NCI-H1092 (cell line): Measurements from ENCODE around the gene DNAJC21.
"Not testable (repeated sequence)": the region's sequence is repeated elsewhere in the genome, so short reads cannot be mapped to it uniquely, and the experiment has no call there.

ENCODE experiments used
- DNase-seq: peaks from one replicate; lab custom pipeline; 2025; lab: John Stamatoyannopoulos, UW

The DNAJC21 gene

DNA sequence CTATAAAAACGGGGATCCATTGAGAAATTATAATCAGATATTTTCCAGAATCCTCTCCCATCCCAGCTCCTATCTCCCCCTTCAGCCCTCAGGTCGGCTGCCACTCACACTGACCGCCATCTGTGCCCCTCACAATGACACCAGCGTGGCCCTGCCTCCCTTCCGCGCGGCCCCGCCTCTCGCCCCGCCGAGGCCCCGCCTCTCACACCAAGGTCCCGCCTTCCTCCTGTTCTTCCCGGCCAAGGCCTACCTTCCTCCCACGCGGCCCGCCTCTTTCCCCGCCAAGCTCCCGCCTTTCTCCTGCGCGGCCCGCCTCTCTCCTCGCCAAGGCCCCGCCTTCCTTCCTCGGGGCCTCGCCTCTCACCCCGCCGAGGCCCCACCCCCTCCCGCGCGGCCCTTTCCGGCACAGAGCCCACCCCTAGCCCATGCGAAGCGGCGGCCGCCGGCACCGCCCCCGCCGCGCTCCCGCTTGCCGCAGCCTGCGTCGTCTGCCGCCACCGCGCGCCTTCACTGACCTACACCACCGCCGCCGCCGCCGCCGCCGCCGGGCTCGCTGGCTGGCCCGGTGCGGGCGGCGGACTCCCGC, at the start of gene DNAJC21:
Gene DNAJC21 (plus strand): TSS at position 426 of the 586 bp plus-strand sequence. CDS start 261 bp downstream, outside the sequence.
- DNase-seq = peak; percentile 96

GRCh38 chr5:34881246-34881645, 48.1 kb upstream of the DNAJC21 start:
- DNase-seq = no peak

- DNase-seq = no peak
Observed at GRCh38 chr5:34886392-34887119, 42.8 kb upstream of the DNAJC21 start.

DNA sequence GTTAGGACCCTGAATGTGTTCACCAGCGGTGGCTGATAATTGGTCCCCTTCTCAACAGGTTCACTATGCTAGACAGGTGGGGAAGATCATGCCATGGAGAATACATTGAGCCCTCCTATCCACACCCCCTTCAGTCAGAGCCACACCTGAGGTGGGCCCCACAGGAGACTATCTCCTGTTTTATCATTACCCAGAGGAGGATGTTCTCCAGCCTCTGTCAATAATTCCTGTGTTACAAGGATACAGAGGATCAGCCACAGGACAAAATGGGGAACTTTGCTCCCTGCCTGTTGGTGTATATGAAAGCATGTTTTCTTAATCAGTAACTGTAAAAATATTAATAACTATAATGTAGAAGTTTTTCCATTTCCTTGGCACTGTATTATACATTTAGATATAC, 40.0 kb upstream of the DNAJC21 start:
- DNase-seq = no peak

DNA sequence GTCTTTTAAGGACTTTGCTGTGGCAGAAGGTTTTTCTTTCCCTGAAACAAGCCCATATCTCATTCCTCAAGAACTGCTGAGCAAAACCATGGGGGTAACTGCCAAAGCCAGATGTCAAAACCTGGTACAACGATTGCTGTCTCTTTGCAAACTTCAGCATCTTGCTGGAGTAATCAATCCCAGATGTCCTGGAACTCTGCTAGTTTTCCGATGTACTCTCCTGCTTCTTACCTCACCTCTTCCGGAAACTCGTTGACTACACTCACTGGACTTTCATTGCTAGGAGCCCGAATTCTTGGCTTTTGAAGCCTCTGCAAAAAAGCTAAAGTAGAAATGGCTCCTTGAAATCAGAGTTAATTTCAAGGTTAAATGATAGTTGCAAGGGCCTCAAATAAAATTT, 37.4 kb upstream of the DNAJC21 start:
- DNase-seq = no peak

DNA sequence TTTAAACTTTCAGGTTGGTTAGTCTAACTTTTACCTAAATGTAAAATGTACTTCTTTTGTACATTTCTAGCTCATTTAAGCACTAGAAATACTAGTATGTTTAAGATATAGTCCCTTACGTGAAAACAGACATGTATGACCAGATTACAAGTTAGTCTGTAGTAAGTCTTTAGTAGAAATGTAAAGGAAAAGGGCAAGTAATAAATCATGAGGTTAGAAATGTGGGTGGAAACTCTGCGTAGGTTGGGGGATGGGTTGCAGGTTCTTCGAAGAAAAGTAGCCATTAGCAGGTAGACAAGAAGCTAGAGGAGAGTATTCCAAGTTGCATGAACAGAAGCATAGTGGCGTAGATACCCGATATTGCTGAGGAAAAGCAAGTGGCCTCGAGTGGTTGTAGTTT, 36.9 kb upstream of the DNAJC21 start:
- no peak for DNase-seq

GRCh38 chr5:34894716-34895115, 34.6 kb upstream of the DNAJC21 start:
- DNase-seq = no peak

DNA sequence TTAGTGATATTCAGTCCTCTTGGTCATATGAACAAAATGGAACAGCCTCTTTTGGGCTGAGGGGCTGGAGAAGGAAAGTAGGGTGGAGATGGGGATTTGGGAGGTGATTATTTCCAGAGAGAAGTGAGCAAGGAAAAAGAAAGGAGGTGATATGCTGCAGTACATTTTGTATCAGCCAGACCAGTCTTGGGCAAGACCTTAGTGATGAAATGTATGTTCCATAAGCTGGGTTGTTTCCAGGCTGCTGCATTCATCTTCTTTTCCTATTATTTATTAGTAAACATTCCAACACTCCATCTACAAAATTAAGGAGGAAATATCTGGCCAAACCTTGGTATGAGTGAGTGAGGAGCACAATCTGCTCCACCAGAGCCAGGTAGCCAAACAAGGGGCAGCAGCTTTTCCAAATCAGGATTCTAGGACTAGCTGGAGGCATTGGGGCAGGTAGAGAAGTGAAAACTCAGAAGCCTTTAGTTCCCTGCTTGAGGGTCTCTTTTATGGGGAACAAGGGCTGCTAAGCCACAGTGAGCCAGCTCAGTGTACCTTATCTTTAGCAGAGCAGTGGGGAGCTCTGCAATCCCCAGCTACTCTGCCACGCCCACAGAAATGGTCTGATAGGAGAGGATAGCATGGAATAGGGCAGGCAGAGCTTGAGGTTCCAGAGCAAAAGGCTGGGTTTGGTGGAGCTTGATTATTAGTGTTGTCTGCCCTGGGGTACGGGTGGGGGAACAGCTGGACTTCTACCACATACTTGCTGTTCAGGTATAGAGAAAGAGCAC, 33.5 kb upstream of the DNAJC21 start:
- DNase-seq = no peak

DNA sequence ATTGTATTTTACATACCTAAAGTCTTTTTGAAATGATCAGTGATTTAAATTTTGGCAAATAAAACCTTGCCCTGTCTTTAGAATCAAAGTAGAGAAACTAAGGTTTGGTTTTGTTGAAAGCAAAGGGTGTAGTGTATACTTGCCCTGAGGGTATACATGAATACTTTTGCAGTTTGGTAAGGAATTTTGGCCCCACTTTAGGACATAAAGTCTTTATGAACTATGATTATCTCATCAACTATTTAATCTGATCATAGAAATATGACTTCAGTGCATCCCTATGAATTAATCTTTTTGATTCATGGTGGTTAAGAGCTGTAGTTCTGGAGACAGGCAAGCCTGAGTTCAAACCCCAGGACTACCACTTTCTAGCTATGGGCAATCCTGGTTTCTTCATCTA, 31.7 kb upstream of the DNAJC21 start:
- no peak for DNase-seq

- peak; percentile 27 for DNase-seq
Observed at GRCh38 chr5:34898258-34898895, 31.0 kb upstream of the DNAJC21 start.

- no peak for DNase-seq
Observed at GRCh38 chr5:34899066-34899465, 30.3 kb upstream of the DNAJC21 start.

DNA sequence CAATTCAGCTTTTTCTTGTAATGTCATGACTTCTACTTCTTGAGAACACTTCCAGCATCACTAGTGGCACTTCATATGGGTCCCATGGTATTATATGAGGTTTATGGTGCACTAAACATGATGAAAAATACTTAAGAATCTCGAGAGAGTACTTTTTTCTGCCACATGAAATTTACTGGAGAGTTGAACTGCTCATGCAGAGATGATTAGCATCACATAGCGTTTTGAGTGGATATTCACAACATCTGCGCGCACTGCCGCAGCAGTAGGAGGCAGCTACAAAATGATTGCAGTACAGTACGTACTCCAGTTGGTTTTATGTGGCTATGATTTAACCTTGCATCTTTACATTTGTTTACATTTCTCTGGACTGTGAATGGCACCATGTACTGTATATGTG, 28.7 kb upstream of the DNAJC21 start:
- DNase-seq = no peak

DNA sequence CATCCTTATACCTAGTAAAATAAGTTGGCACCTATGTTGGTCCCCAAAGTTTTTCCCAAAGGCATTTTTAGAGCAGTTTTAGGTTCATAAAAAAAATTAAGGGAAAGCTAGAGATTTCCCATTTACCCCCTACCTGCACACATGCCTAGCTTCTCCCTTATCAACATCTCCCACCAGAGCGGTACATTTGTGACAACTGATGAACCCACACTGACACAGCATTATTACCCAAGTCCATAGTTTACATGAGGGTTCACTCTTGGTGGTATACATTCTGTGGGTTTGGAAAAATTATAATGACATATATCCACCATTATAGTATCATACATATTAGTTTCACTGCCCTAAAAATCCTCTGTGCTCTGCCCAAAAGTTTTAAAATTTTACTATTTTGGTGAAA, 26.1 kb upstream of the DNAJC21 start:
- no peak for DNase-seq

DNA sequence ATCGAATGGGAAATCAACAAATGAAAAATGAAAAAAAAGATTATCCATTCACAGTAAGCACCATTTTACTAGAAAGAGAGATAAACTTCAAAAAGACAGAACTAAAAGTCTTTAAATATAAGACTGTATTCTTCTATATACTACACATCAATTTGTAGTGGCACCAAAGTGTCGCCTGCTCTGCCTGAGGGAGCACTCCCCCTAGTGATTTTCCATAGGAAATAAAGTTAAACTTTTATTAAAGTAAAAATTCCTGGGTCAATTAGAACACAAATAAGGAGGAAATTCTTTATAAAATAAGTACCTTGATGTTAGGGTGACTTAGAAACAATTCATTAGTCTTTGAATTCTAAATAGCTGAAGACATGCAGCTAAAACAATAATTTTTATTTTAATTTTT, 23.8 kb upstream of the DNAJC21 start:
- DNase-seq = no peak

DNA sequence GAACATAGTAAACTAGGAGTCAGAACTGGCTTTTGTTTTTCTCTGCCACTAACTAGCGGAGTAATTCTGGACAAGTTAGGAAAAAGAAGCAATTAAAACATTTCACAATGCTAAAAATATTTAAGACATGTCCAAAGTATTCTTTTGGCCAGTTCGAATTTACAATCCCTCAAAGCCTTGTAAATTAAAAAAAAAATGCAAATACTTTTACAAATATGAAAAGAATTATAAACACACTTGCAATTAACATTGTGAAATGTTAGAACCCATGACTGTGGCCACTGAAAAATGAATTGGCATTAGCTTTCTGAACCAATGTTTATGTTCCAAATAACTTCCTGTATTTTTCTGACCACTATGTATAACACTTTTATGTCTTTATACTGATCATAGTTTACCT, 16.3 kb upstream of the DNAJC21 start:
- no peak for DNase-seq

DNA sequence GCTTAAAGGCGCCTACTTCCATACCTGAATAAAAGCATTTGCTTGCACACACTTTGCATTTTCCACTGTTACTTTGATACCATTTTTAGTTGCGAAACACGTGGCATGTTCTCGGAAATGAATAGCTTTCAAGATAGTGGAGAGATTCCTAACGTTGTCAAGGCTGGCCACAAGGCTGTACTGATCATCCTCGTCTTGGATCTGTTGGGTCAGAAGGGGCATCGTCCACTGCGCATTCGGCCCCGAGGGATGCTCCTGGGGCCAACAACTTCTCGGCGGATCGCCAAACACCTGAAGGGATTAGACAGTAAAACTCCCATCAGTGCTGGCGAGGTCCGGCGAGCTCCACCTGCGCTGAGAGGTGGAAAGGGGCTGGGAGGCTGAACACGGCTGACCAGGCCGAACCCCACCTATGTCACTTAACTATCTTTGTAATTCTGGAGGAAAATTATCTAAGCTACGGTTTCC, 14.7 kb upstream of the DNAJC21 start:
- no peak for DNase-seq

GRCh38 chr5:34915139-34915855, 14.1 kb upstream of the DNAJC21 start, which contains the start of the genes BRIX1 and RAD1:
Gene BRIX1 (plus strand): TSS chr5:34915711. CDS start chr5:34915739, 28 bp downstream.
Gene RAD1 (minus strand): TSS chr5:34915504. CDS start chr5:34914892, 612 bp downstream.
- peak; percentile 94 for DNase-seq

- DNase-seq = no peak
Observed at GRCh38 chr5:34915856-34916192, 13.5 kb upstream of the DNAJC21 start.

DNA sequence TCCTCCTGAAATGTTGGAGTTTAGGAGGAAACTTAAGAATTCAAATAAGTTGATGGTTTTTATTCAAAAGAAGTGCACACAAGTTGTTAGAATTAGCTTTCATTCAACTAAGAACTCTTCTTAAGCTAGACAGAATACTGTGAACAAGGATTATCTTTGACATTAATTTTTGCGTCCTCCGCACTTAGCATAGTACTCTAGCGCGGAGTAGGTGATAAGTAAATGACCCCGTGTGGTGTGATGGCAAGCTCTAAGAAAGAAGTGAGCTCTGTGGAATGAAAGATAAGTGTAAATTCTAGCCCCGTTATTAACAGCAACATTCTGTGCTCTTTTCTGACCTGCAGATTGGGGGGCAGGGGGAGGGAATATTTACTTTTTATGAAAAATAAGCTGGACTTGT, 12.8 kb upstream of the DNAJC21 start:
- DNase-seq = no peak

DNA sequence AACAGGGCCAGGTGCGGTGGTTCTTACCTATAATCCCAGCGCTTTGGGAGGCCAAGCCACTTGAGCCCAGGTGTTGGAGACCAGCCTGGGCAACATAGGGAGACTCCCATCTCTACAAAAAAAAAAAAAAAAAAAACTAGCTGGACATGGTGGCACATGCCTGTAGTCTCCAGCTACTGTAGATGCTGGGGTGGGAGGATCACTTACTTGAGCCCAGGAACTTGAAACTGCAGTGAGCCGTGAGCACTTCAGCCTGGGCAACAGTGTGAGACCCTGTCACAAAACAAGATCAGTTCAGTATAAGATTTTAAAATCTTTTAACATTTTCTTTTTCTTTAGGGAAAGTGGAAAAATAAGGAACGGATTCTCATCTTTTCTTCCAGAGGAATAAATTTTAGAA, 11.3 kb upstream of the DNAJC21 start:
- DNase-seq = no peak

- DNase-seq = no peak
Observed at GRCh38 chr5:34919077-34919476, 10.3 kb upstream of the DNAJC21 start.

- DNase-seq = not testable (repeated sequence)
Observed at GRCh38 chr5:34923256-34923655, 6.1 kb upstream of the DNAJC21 start.
